ENCODE results near the gene ROR2. TPM values are rescaled to one million over a fixed set of nuclear protein-coding genes. Genes with fewer than 3 reads are reported as not detected.

ROR2 gene
- total and polyA plus RNA-seq, 2 of the 8 experiments (the other 6 are each of a cell fraction or from before 2014, with no cell fraction given) = 2.7 to 4.3 TPM

DNA sequence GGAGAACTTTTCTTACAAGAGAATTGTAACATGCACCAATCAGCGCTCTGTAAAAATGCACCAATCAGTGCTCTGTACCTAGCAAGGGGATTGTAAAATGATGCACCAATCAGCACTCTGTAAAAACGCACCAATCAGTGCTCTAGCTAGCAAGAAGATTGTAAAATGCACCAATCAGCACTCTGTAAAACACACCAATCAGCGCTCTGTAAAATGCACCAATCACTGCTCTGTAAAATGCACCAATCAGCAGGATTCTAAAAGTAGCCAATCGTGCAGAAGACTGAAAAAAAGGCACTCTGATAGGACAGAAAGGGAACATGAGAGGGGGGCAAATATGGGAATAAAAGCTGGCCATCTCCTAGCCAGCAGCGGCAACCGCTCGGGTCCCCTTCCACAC is 233.2 kb downstream of the ROR2 start (continued):
- TF ChIP-seq CHD2 (IDR thresholded peaks at IDR 0.05; ENCODE audit: low read length) (no peak), POLR2A (IDR thresholded peaks at IDR 0.05; ENCODE audit: control extremely low read depth in 1 of 2, low read depth in 2 of 2, low read length in 2 of 2) (no peak)

Data from H1 (cell line).